ENCODE results near the gene ECT2.
"Not testable (repeated sequence)": the region's sequence is repeated elsewhere in the genome, so short reads cannot be mapped to it uniquely, and the experiment has no call there.

The ECT2 gene

GRCh38 chr3:172856795-172857742, 106.5 kb downstream of the ECT2 start:
- DNase-seq (ENCODE audit: low read depth): no peak

DNA sequence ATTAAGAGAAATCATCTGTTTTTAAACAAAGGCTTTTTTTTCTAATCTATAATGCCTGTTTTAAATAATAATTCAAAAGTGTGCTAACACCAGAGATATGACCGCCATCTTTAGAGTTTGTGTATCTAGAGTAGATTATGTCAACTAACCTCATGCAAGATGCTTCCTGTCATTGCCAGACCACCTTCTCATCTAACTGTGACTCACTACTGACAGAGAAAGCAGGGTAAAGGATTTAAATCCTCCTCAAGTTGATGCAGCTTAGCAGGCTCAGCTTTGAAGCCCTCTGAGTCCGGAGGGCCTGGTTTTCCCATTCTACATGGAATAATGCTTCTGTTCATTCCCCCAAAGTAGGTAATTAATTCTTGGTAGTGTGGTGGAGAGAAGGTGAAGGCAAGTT, 108.5 kb downstream of the ECT2 start:
- no peak for DNase-seq (ENCODE audit: low read depth)

DNA sequence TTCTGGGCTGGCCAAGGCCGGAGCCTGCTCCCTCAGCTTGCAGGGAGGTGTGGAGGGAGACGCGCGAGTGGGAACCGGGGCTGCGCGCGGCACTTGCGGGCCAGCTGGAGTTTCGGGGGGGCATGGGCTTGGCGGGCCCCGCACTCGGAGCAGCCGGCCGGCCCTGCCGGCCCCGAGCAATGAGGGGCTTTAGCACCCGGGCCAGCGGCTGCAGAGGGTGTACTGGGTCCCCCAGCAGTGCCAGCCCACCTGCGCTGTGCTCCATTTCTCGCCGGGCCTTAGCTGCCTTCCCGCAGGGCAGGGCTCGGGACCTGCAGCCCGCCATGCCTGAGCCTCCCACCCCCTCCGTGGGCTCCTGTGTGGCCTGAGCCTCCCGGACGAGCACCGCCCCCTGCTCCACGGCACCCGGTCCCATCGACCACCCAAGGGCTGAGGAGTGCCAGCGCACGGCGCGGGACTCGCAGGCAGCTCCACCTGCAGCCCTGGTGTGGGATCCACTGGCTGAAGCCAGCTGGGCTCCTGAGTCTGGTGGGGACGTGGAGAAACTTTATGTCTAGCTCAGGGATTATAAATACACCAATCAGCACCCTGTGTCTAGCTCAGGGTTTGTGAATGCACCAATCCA, 116.3 kb downstream of the ECT2 start:
- not testable (repeated sequence) for DNase-seq (ENCODE audit: low read depth)

- no peak for DNase-seq (ENCODE audit: low read depth)
These were observed 118.2 kb downstream of the ECT2 start for GRCh38 chr3:172868582-172869200.

GRCh38 chr3:172869368-172869771, 118.8 kb downstream of the ECT2 start:
- DNase-seq (ENCODE audit: low read depth): no peak

- no peak for DNase-seq (ENCODE audit: low read depth)
These were observed 119.4 kb downstream of the ECT2 start for GRCh38 chr3:172869784-172870518.

Data from activated T-helper 9 cell treated with anti-CD3 and anti-CD28 coated beads, Interleukin-2, amount 50 U/mL, for 16 hours (primary cell).